HG03039 (cell line): ENCODE data around the gene KCNH8.
"Not testable (repeated sequence)": the region's sequence is repeated elsewhere in the genome, so short reads cannot be mapped to it uniquely, and the experiment has no call there.

ENCODE experiments used
- ATAC-seq: cut with Tn5 transposase; IDR thresholded peaks from one replicate; pipeline ENCODE4 v1.9.1; 2021; ENCODE audit warnings: mild to moderate bottlenecking, moderate library complexity; ENCODE audit not compliant: unreplicated experiment

The KCNH8 gene

DNA sequence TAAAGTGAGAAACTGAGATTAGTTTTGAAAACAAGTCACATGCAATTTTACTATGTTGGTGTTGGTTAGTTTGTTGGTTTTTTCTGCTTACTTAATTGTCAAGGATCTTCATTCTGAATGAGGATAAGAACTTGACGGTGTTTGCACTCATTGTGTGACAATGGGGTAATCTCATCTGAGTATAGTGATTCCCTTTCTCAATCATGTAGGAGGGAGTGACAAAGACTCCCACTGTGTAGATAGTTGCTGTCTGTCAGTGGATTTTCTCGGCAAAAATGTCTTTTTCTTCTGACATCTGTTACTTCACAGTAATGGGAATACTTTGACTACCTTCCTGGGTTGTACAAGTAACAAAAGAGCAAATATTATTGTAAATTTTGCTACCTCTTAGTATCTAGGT is 23.5 kb downstream of the KCNH8 start:
- ATAC-seq, result no peak

DNA sequence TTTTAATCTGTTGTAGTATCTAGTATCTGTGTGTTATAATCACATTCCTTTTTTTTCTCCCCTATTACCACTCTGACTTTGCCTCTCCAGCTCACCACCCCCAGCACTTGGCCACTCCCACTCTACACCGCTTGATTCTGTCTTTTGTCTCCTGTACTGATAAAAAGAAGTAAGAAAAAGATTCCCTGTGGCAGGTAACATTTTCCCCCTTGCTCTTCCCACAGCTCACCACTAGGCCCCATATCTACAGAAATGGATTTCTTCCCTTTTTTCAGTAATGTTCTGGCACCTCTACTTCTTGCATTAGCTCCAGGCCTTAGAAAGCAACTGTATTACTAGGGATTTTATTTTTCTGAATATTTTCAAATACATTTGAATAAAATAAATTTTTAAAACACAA is 25.6 kb downstream of the KCNH8 start:
- no peak for ATAC-seq

DNA sequence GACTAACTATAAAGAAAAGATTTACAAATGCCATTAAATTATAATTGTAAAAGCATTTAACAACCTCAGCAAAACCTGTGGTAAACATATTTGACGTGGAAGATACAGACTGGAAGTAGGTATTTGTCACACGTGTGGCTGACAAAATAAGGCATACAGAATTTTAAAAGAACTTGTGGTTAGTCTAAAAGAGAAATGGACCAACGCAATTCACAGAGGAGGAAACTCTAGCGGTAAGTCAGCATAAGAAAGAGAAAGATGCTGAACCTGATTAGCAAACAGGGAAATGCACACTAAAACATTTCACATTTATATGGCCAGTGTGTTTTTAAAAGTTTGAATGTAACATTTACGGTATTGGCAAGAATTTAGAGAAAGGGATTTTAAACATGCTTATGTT is 35.3 kb downstream of the KCNH8 start:
- ATAC-seq, result no peak

DNA sequence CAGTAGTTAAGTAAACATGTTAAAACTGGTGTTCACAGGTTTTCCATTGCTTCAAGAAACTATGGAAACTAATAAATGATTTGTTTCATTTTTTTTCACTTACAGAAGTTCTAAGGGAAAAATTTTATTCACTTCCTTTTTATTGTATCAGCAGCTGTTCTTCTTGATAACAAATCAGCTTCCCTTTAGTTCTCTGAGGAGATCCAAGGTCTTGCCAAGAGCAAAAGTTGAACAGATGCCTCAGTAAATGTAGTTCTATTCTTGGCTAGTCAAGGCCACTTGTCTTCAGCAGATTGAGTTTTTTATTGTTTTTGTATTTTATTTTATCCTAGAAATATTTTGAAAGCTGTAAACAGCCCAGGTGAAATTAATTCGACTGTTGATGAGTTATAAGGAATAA is 41.8 kb downstream of the KCNH8 start:
- ATAC-seq, result no peak

GRCh38 chr3:19190602-19191001 is 42.3 kb downstream of the KCNH8 start:
- peak; percentile 53 for ATAC-seq

DNA sequence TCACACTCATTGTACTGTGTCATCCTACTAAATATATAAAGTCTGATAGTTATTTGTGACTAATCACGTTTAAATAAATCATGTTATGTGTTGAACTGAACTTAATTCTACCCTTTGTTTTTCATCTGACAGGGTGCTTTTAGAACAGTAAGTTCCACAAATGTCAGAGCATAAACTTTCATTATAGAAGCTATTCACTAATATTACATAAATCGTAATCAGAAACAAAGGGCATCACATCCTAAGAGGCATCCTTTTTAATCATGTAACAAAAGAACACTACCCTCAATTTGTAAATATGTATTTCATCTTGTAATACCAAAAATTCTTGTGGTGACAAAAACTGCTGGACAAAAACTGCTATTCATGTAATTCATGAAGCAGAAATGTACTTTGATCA is 50.8 kb downstream of the KCNH8 start:
- ATAC-seq, result no peak

DNA sequence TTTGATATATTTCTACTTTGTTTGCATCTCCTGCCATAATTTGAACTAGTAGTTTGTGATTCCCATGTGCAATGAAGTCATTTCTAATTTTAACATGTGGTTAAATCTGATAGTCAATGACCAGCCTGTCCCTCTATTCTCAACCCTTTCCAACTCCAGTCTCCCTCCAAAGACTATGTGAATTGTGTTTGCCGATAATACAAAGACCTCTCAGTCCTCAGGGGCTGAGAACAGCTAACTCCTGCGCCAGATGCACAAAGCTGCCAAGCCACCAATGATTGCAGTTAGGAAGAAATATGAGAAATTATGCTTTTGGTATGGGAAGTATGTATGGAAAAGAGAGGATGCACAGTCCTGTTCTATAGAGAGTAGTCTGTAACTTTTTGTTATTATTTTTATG is 54.0 kb downstream of the KCNH8 start:
- no peak for ATAC-seq

DNA sequence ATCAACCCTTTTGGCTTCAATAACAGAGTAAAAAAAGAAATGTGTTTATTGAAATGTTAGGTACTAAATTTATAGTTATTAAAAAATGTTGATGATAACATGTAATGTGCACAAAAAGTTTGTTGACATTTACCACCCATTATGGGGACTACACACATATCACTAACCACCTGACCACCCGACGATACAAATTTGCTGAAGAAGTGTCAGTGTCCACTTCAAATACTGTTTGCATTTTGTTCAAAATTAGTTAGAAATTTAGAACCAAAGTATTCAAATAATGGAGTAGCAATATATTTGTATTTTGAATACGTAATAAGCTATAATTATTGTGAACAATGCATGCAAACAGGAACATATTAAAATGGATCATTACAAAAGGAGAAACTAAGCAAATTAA is 54.4 kb downstream of the KCNH8 start:
- ATAC-seq, result no peak

DNA sequence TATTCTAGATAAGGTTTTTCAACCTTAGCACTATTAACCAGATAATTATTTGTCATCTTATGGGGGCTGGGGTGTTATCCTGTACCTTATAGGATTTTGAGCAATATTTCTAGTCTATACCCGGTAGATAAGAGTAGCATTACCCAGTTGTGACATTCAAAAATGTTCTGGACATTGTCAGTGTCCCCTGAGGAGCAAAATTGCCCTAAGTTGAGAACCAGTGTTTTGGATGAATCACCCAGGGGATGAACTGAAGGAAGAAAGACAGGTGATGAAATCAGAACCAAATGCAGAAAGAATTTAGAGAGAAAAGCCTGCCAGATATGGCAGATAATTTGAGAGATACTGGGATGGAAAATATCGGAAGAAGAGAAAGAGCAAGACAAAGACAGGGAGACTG is 58.2 kb downstream of the KCNH8 start:
- no peak for ATAC-seq

DNA sequence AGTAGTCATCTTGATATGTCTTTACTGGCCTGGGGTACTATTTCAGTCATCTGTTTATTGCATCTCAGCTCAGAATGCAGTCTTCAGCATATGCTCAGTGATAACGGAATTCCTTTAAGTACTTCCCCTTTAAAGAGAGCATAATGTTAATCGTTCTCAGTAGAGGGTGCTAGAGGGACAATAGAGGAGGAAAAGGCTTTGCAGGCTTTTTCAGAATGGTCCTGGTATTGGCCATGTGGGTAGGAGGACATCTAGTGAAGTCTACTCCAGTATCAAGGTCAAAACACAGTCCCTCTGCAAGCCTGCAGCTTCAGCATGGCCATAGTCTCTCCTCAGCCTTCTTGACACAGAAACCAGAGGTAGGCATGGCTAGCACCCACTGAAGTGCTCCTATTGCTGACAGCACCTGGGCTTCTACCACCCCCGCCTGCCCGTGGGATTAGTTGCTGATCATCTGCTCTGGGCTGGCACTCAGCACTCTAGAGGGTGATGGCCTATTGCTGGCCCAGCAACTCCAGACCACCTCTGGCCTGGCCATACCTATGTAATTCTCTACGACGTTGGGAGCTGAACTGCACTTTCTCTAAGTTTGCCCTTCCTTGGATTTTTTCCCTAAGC is 65.4 kb downstream of the KCNH8 start:
- no peak for ATAC-seq

DNA sequence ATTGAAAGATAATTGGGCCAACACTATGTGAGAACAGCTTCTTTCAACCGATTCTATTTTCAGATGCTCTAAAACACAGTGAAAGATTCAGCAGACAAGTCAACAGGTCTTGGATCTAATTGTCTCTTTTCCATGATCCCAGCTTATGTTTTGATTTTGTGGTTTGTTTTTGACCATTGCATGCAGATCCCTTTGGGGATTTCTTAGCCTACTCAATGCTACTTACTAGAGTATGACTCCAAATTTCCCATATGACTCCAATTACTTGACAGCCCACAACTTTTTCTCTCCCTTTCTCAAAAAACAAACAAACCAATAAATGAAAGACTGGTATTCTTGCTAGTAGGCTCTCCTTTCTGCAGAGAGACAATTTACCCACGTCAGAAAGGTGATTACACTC is 67.1 kb downstream of the KCNH8 start:
- ATAC-seq, result no peak

DNA sequence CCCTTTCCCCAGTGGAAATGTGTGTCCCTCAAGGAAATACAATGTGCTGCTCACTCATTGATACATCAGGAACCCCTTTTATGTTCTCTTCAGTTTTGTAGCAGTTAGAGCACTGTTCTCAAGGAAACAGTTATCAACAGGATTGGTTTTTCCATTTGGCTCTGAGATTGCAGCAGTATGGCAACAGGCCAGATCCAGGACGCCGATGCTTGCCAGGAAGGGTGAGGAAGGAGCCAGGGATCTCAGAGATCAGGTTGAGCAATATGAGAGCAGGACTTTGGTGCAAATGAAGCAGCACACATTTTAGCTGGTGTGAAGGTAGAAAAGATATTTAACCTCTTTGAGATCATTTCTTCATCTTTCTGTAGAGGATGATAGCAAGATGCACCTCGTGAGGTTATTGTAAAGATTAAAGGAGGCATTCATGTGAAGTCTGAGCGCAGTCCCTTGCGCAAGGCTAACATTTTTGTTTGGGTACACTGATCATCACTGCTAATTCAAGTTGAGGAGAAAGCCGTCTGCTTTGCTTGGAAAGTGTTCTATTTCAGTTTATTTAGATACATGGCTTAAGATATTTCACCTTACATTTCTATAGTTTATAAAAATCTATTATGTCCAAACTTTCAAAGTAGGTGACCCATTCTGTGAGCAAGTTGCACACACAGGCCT is 68.5 kb downstream of the KCNH8 start:
- no peak for ATAC-seq

- no peak for ATAC-seq
Measured at GRCh38 chr3:19220311-19220710, 72.0 kb downstream of the KCNH8 start.

- ATAC-seq, result no peak
Measured at GRCh38 chr3:19221081-19221480, 72.8 kb downstream of the KCNH8 start.

DNA sequence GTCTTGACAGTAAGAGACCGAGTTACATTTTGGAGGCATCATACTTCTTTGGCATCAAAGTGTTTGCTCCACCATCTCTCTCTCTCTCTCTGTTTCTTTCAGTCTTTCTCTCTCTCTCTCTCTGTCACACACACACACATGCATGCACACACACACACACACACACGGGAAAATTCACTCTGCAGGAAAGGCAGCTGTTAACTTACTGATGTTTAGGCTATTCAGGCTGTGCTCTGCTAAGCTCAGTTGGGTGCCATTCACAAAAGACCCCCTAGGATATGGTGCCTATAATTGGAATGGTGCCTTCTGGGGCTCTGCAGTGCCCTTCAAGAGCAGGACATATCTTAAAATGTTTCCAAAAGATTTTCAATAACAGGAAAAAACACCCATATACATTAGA is 78.2 kb downstream of the KCNH8 start:
- no peak for ATAC-seq

DNA sequence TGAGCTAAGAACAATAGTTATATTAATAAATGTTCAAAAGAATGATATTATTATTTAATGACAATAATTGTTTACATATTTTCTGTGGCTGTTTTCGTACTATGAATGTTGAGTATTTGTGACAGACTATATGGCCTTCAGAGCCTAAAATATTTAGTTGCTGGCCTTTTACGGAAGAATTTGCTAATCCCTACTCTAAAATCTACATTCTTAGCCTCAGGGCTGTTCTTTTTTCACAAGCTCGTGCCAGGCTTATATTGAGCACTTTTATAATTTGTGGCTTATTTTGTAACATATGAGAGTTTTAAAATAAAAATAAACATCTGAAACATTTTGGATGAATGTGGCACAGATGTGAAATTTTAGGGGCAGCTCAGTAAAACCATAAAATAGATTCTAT is 79.9 kb downstream of the KCNH8 start:
- no peak for ATAC-seq

- ATAC-seq, result no peak
Measured at GRCh38 chr3:19229086-19229485, 80.8 kb downstream of the KCNH8 start.

DNA sequence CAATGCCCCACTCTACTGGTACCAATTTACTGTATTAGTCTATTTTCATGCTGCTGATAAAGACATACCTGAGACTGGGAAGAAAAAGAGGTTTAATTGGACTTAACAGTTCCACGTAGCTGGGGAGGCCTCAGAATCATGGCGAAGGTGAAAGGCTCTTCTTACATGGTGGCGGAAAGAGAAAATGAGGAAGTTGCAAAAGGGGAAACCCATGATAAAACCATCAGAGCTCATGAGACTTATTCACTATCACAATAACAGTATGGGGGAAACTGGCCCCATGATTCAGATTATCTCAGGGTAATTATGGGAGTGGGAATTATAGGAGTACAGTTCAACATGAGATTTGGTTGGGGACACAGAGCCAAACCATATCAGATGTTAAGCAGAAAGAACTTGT is 81.6 kb downstream of the KCNH8 start:
- ATAC-seq, result not testable (repeated sequence)

DNA sequence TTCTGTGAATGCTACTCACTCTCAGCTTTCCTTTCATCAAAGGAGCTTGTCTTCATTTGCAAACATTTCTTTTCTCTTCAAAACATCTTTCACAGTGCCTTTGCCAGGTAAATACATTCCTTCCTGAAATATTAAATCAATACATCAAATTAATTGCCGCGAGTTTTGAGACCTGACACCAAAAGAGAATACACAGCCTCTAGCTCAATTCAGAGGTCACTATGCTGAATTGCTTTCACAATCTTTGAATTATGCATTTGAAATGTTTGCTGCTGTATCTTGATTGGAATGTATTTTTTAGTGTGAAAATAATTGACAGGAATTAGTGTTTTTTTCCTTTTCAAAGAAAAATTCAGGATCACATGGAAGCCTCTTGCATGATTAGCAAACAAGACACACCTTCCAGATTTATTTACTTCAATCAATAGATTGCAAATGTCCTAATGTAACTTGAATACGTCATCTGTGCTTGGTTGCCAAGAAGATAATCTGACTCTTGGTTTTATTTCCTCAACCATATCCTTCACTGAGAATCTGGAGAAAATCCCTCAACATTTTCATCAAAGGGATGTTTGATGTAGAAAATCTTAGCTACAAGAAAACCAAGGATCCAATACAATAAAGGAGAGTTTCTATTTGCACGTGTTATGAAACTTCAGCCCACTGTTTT is 83.6 kb downstream of the KCNH8 start:
- ATAC-seq, result no peak

DNA sequence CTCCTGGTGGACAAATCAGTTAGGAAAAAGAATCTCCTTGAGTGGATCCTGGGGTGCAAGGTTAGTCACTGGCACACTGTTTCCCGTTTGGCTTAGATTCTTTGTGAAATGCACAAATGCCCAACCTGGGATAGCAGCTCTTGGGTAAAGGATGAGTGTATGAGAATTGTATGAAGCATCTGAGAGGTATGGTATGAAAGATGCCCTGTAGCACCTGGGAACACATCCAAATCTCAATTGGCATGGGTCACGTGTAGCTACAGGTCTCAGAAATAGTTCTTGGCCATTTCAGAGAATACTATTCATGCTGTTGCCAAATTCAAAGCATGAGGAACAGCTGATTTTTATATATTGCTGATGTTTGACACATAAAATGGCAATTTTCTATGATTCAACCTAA is 84.3 kb downstream of the KCNH8 start:
- no peak for ATAC-seq

GRCh38 chr3:19233882-19234784 is 85.8 kb downstream of the KCNH8 start:
- ATAC-seq, result not testable (repeated sequence)
